Neuronal stem cell (in vitro differentiated cells): ENCODE results near the gene TLCD3B.

Experiments
- DNase-seq: peaks from one replicate; pipeline ENCODE4 v3.0.0-alpha.2; 2013; ENCODE audit warnings: low spot score
- H2AFZ ChIP-seq: one replicate; pipeline ENCODE4 v1.6.1; 2013; ENCODE audit warnings: mild to moderate bottlenecking, low read length, inconsistent platforms
- H2AK5ac ChIP-seq: 2 replicates; pipeline ENCODE4 v1.6.1; 2013; ENCODE audit warnings: low read depth, mild to moderate bottlenecking, inconsistent platforms, low read length, moderate library complexity, mixed read lengths
- H2BK120ac ChIP-seq: 2 replicates; pipeline ENCODE4 v1.6.1; 2013; ENCODE audit warnings: low read depth, mild to moderate bottlenecking, inconsistent platforms, low read length, moderate library complexity, mixed read lengths
- H2BK12ac ChIP-seq: one replicate; pipeline ENCODE4 v1.6.1; 2013; ENCODE audit warnings: low read length, inconsistent platforms
- H2BK15ac ChIP-seq: 2 replicates; pipeline ENCODE4 v1.6.1; 2013; ENCODE audit warnings: mild to moderate bottlenecking, low read length, inconsistent platforms, mixed read lengths
- H2BK5ac ChIP-seq: one replicate; pipeline ENCODE4 v1.6.1; 2013; ENCODE audit warnings: inconsistent platforms, mild to moderate bottlenecking, low read length, moderate library complexity
- H3K14ac ChIP-seq: one replicate; pipeline ENCODE4 v1.6.1; 2013; ENCODE audit warnings: low read length, inconsistent platforms
- H3K18ac ChIP-seq: 2 replicates; pipeline ENCODE4 v1.6.1; 2013; ENCODE audit warnings: low read length, inconsistent platforms
- H3K23ac ChIP-seq: 2 replicates; pipeline ENCODE4 v1.6.1; 2013; ENCODE audit warnings: low read depth, mild to moderate bottlenecking, mixed read lengths, low read length, inconsistent platforms; ENCODE audit not compliant: poor library complexity
- H3K27ac ChIP-seq: replicated peaks from 3 replicates; pipeline ENCODE4 v1.5.1; 2013; ENCODE audit warnings: low read length, inconsistent platforms
- H3K27me3 ChIP-seq, 3 experiments: 2 replicates each; pipeline ENCODE4 v1.6.1; 2013; ENCODE audit warnings: low read length in 3 of 3, mild to moderate bottlenecking in 2 of 3, inconsistent platforms in 1 of 3, low read depth in 1 of 3, mixed read lengths in 1 of 3, moderate library complexity in 1 of 3; ENCODE audit not compliant: control insufficient read depth in 3 of 3, insufficient read depth in 3 of 3
- H3K36me3 ChIP-seq, 2 donors: replicated peaks in 1 of 2; 2 replicates each; pipeline ENCODE4 v1.6.1; 2013; ENCODE audit warnings: low read length in 2 of 2; ENCODE audit not compliant: control insufficient read depth in 2 of 2, insufficient read depth in 2 of 2
- H3K4ac ChIP-seq: 2 replicates; pipeline ENCODE4 v1.6.1; 2013; ENCODE audit warnings: inconsistent platforms, mild to moderate bottlenecking, low read length, moderate library complexity
- H3K4me1 ChIP-seq, 2 donors: 1 replicate in 1 of 2; 2 replicates in 1 of 2; pipeline ENCODE4 v1.6.1; 2013; ENCODE audit warnings: low read length in 2 of 2, low read depth in 1 of 2; ENCODE audit not compliant: control insufficient read depth in 2 of 2, insufficient read depth in 1 of 2
- H3K4me2 ChIP-seq: one replicate; pipeline ENCODE4 v1.6.1; 2013; ENCODE audit warnings: mild to moderate bottlenecking, low read length, inconsistent platforms; ENCODE audit not compliant: insufficient read depth, poor library complexity, severe bottlenecking
- H3K4me3 ChIP-seq, 2 donors: 2 replicates each; pipeline ENCODE4 v1.5.1; 2013; ENCODE audit warnings: low read length in 2 of 2, mild to moderate bottlenecking in 2 of 2, inconsistent platforms in 1 of 2, moderate library complexity in 1 of 2
- H3K79me1 ChIP-seq: one replicate; pipeline ENCODE4 v1.6.1; 2013; ENCODE audit warnings: low read depth, mild to moderate bottlenecking, inconsistent platforms, low read length, moderate library complexity
- H3K9ac ChIP-seq: one replicate; pipeline ENCODE4 v1.6.1; 2013; ENCODE audit warnings: mild to moderate bottlenecking, low read depth, low read length, inconsistent platforms; ENCODE audit not compliant: poor library complexity
- H3K9me3 ChIP-seq, 2 donors: replicated peaks in 1 of 2; 2 replicates each; pipeline versions ENCODE3 to v1.6.1; 2013; ENCODE audit warnings: low read length in 2 of 2, mild to moderate bottlenecking in 2 of 2, inconsistent platforms in 1 of 2, low read depth in 1 of 2, mixed read lengths in 1 of 2, moderate library complexity in 1 of 2; ENCODE audit not compliant: control insufficient read depth in 2 of 2, insufficient read depth in 1 of 2
- H4K8ac ChIP-seq: one replicate; pipeline ENCODE4 v1.6.1; 2013; ENCODE audit warnings: low read depth, mild to moderate bottlenecking, inconsistent platforms, low read length, moderate library complexity
- H4K91ac ChIP-seq: one replicate; pipeline ENCODE4 v1.6.1; 2013; ENCODE audit warnings: low read length, low read depth, mild to moderate bottlenecking, inconsistent platforms; ENCODE audit not compliant: poor library complexity
- WGBS, 2 donors: extraction: QIAGEN DNeasy Blood & Tissue Kit; methylation state at CpG; one replicate each; pipeline ENCODE4 v1.1.7; 2013; ENCODE audit warnings: missing lambda C conversion rate in 2 of 2, mixed read lengths in 1 of 2; ENCODE audit not compliant: insufficient read length in 2 of 2, insufficient replicate concordance in 1 of 2; ENCODE audit errors: extremely low coverage in 2 of 2; 5-methylcytosine and 5-hydroxymethylcytosine counted together

Gene TLCD3B

GRCh38 chr16:30064729-30065101, 33.6 kb upstream of the TLCD3B start:
- Histone ChIP-seq H3K9ac (peak overlapping the region; percentile 97), H3K4me2 (peak overlapping the region; percentile 84), H3K36me3 (peaks cover 24 to 51% of the 10 kb centered on the region in 2 donors), H3K14ac (no peak overlapping the region), H3K27ac (peak overlapping the region; percentile 99), H4K91ac (no peak overlapping the region), H3K27me3 (no peaks in the 10 kb centered on the region), H2AK5ac (peak overlapping the region; percentile 98), H2BK15ac (peak overlapping the region; percentile 13), H2AFZ (peak overlapping the region; percentile 93), H3K4ac (no peak overlapping the region), H3K23ac (peak overlapping the region; percentile 100), H2BK12ac (peak overlapping the region; percentile 12), H4K8ac (peak overlapping the region; percentile 53), H2BK5ac (peak overlapping the region; percentile 88), H3K4me3 (peak overlapping the region; percentile 95 to 99), H2BK120ac (peak overlapping the region; percentile 77), H3K9me3 (no peaks in the 10 kb centered on the region), H3K4me1 (peaks cover 17 to 26% of the 10 kb centered on the region in 2 donors), H3K79me1 (peaks cover 16% of the 10 kb centered on the region), H3K18ac (peak overlapping the region; percentile 100)
- peak; percentile 38 for DNase-seq
- WGBS, 2 donors = no CpG with 5 or more reads among the region's 25 CpGs

- no CpG with 5 or more reads among the region's 27 CpGs for WGBS, 2 donors
- peak overlapping the region; percentile 95 to 99 for H3K4me3 ChIP-seq
- peak overlapping the region; percentile 13 for H2BK15ac ChIP-seq
- H3K4me1 ChIP-seq = peaks cover 17 to 24% of the 10 kb centered on the region in 2 donors
- H3K4ac ChIP-seq = no peak overlapping the region
- H3K27me3 ChIP-seq = no peaks in the 10 kb centered on the region
- peak overlapping the region; percentile 88 for H2BK5ac ChIP-seq
- H3K14ac ChIP-seq = no peak overlapping the region
- peak overlapping the region; percentile 100 for H3K18ac ChIP-seq
- H3K9me3 ChIP-seq = no peaks in the 10 kb centered on the region
- H2AFZ ChIP-seq = peak overlapping the region; percentile 93
- DNase-seq = no peak
- H3K23ac ChIP-seq = peak overlapping the region; percentile 100
- H3K4me2 ChIP-seq = peak overlapping the region; percentile 84
- peak overlapping the region; percentile 86 for H4K91ac ChIP-seq
- peak overlapping the region; percentile 98 for H2AK5ac ChIP-seq
- H2BK120ac ChIP-seq = peak overlapping the region; percentile 77
- H3K36me3 ChIP-seq = peaks cover 18 to 50% of the 10 kb centered on the region in 2 donors
- H2BK12ac ChIP-seq = no peak overlapping the region
- no peak overlapping the region for H4K8ac ChIP-seq
- H3K79me1 ChIP-seq = peaks cover 16% of the 10 kb centered on the region
- H3K9ac ChIP-seq = peak overlapping the region; percentile 97
- peak overlapping the region; percentile 99 for H3K27ac ChIP-seq
Observed at GRCh38 chr16:30063893-30064728, 33.0 kb upstream of the TLCD3B start.

- no CpG with 5 or more reads among the region's 12 CpGs for WGBS, 2 donors
- H2BK15ac ChIP-seq = peak overlapping the region; percentile 6
- H3K14ac ChIP-seq = no peak overlapping the region
- peaks cover 10 to 49% of the 10 kb centered on the region in 2 donors for H3K36me3 ChIP-seq
- H3K27me3 ChIP-seq = no peaks in the 10 kb centered on the region
- H3K9me3 ChIP-seq = no peaks in the 10 kb centered on the region
- H2BK120ac ChIP-seq = no peak overlapping the region
- peaks cover 16% of the 10 kb centered on the region for H3K79me1 ChIP-seq
- peak overlapping the region; percentile 95 to 99 for H3K4me3 ChIP-seq
- peak overlapping the region; percentile 86 for H4K91ac ChIP-seq
- H2BK12ac ChIP-seq = no peak overlapping the region
- H3K4me1 ChIP-seq = peaks cover 17 to 22% of the 10 kb centered on the region in 2 donors
- DNase-seq = no peak
- peak overlapping the region; percentile 93 for H2AFZ ChIP-seq
- no peak overlapping the region for H3K4ac ChIP-seq
- peak overlapping the region; percentile 47 for H3K4me2 ChIP-seq
- peak overlapping the region; percentile 99 for H3K27ac ChIP-seq
- peak overlapping the region; percentile 90 for H3K9ac ChIP-seq
- H3K18ac ChIP-seq = peak overlapping the region; percentile 31
- H3K23ac ChIP-seq = peak overlapping the region; percentile 15
- peak overlapping the region; percentile 85 for H2AK5ac ChIP-seq
- no peak overlapping the region for H4K8ac ChIP-seq
- H2BK5ac ChIP-seq = peak overlapping the region; percentile 88
Observed at GRCh38 chr16:30063278-30063892, 32.3 kb upstream of the TLCD3B start.
